Vagina (tissue), 2 donors: ENCODE measurements around the gene PPP1R3C. TPM values are rescaled to one million over a fixed set of nuclear protein-coding genes. Genes with fewer than 3 reads are reported as not detected.

ENCODE experiments used
- DNase-seq, 2 donors: peaks; one replicate each; pipeline ENCODE4 v3.0.0-alpha.2; 2017; ENCODE audit errors: extremely low spot score in 2 of 2
- H3K27ac ChIP-seq: fragments of 200-600 bp; sonication (generic); one replicate; pipeline ENCODE4 v1.5.1; 2019
- H3K27me3 ChIP-seq: fragments of 200-600 bp; sonication (generic); one replicate; pipeline ENCODE4 v1.5.1; 2019
- H3K36me3 ChIP-seq, 2 donors: fragments of 200-600 bp; sonication (generic); one replicate each; pipeline ENCODE4 v1.5.1; 2017 to 2019
- H3K4me1 ChIP-seq: fragments of 200-600 bp; sonication (generic); one replicate; pipeline ENCODE4 v1.5.1; 2019
- H3K4me3 ChIP-seq, 2 donors: fragments of 200-600 bp; sonication (generic); 1 replicate in 1 of 2; 2 replicates in 1 of 2; pipeline ENCODE4 v1.5.1; 2016 to 2019
- H3K9me3 ChIP-seq: fragments of 200-600 bp; sonication (generic); one replicate; pipeline ENCODE4 v1.5.1; 2019
- POLR2A ChIP-seq, 2 donors: fragments of 450-650 bp; IDR thresholded peaks; one replicate each; pipeline ENCODE4 v1.6.1; 2017; ENCODE audit warnings: antibody characterized with exemption in 2 of 2, mild to moderate bottlenecking in 2 of 2, moderate library complexity in 2 of 2
- POLR2AphosphoS5 ChIP-seq, 2 donors: sonication (generic); formaldehyde crosslinking; IDR thresholded peaks; one replicate each; pipeline ENCODE4 v1.9.0; 2017; ENCODE audit warnings: antibody characterized with exemption in 2 of 2, mild to moderate bottlenecking in 2 of 2, low read depth in 1 of 2; ENCODE audit not compliant: insufficient read depth in 1 of 2
- intact Hi-C: fragments of 100-400 bp; cut with DNase I; formaldehyde crosslinking; loops from one replicate; pipeline ENCODE4 v1.15.1; 2023
- total RNA-seq: library from RNA; depleted of rRNA; stranded (reverse); fragments of >200 nt; gene quantifications from one replicate; pipeline ENCODE4 v1.2.3, GENCODE V29; 2016
- TF ChIP-seq, protein P1 (sequence below), 3 experiments: fragments of 450-650 bp in 2 of 3; fragments of 200-600 bp in 1 of 3; sonication (generic) in 1 of 3; IDR thresholded peaks; one replicate each; pipeline ENCODE4 v1.5.1; 2017 to 2019; ENCODE audit warnings: antibody characterized with exemption in 3 of 3, mild to moderate bottlenecking in 2 of 3, moderate library complexity in 2 of 3

The PPP1R3C gene
- total RNA-seq, 1 donor from 2014 or later, result 26.3 TPM

DNA sequence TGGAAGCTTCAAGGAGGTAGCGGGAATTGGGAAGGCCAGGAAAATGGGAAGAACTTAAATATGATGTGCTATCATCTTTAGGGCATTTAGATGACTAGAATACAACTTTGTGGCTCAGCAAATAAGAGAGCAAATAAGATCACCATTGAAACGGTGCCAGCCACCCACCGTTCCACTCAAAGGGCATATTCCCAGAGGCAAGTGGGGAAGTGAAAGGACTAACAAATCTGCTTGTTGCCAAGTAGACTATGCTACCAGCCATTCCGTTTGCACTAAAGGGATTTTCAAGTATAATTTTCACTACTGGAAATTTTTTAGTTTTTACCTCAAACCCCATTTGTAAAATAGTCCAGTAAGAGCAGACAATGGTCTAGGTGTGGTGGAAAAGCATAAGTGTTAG lies 4.0 kb upstream of the PPP1R3C start:
- Histone ChIP-seq H3K4me1 (peaks cover 13% of the 10 kb centered on the region), H3K9me3 (no peaks in the 10 kb centered on the region), H3K36me3 (no peaks in the 10 kb centered on the region), H3K27ac (no peak overlapping the region), H3K27me3 (no peaks in the 10 kb centered on the region), H3K4me3 (no peak overlapping the region)
- intact Hi-C loops, result loop anchor here (10.0 kb wide), 1 partner anchor 142 kb away; no protein-coding TSS in a partner anchor
- no peak for DNase-seq
- TF ChIP-seq POLR2A (IDR thresholded peaks at IDR 0.05) (no peak), POLR2AphosphoS5 (IDR thresholded peaks at IDR 0.05; ENCODE audit: insufficient read depth in 1 of 2, low read depth in 1 of 2) (no peak)
- TF ChIP-seq, protein P1, sequence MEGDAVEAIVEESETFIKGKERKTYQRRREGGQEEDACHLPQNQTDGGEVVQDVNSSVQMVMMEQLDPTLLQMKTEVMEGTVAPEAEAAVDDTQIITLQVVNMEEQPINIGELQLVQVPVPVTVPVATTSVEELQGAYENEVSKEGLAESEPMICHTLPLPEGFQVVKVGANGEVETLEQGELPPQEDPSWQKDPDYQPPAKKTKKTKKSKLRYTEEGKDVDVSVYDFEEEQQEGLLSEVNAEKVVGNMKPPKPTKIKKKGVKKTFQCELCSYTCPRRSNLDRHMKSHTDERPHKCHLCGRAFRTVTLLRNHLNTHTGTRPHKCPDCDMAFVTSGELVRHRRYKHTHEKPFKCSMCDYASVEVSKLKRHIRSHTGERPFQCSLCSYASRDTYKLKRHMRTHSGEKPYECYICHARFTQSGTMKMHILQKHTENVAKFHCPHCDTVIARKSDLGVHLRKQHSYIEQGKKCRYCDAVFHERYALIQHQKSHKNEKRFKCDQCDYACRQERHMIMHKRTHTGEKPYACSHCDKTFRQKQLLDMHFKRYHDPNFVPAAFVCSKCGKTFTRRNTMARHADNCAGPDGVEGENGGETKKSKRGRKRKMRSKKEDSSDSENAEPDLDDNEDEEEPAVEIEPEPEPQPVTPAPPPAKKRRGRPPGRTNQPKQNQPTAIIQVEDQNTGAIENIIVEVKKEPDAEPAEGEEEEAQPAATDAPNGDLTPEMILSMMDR (IDR thresholded peaks at IDR 0.05), result no peak

- Histone ChIP-seq H3K9me3 (no peaks in the 10 kb centered on the region), H3K4me1 (peaks cover 19% of the 10 kb centered on the region), H3K27ac (no peak overlapping the region), H3K36me3 (peaks cover 0 to 2% of the 10 kb centered on the region in 2 donors), H3K27me3 (no peaks in the 10 kb centered on the region), H3K4me3 (no peak overlapping the region)
- no peak for DNase-seq
- intact Hi-C loops, result loop anchor here (10.0 kb wide), 1 partner anchor 141 kb away; no protein-coding TSS in a partner anchor
- TF ChIP-seq POLR2AphosphoS5 (IDR thresholded peaks at IDR 0.05; ENCODE audit: insufficient read depth in 1 of 2, low read depth in 1 of 2) (peak in 1 of 2 donors; percentile 45), POLR2A (IDR thresholded peaks at IDR 0.05) (no peak)
- TF ChIP-seq, protein P1 (IDR thresholded peaks at IDR 0.05), result peak; percentile 69 to 87 (median 75)
Observed at GRCh38 chr10:91635401-91636400, 2.8 kb upstream of the PPP1R3C start.

- DNase-seq, result no peak
- TF ChIP-seq, protein P1 (IDR thresholded peaks at IDR 0.05), result no peak
- TF ChIP-seq POLR2AphosphoS5 (IDR thresholded peaks at IDR 0.05; ENCODE audit: insufficient read depth in 1 of 2, low read depth in 1 of 2) (no peak), POLR2A (IDR thresholded peaks at IDR 0.05) (no peak)
- Histone ChIP-seq H3K4me3 (no peak overlapping the region), H3K27me3 (no peaks in the 10 kb centered on the region), H3K9me3 (no peaks in the 10 kb centered on the region), H3K36me3 (peaks cover 0 to 10% of the 10 kb centered on the region in 2 donors), H3K4me1 (peaks cover 21% of the 10 kb centered on the region), H3K27ac (no peak overlapping the region)
- intact Hi-C loops, result loop anchor here (10.0 kb wide), 1 partner anchor 140 kb away; no protein-coding TSS in a partner anchor
Observed at GRCh38 chr10:91634898-91635297, 2.0 kb upstream of the PPP1R3C start.

DNA sequence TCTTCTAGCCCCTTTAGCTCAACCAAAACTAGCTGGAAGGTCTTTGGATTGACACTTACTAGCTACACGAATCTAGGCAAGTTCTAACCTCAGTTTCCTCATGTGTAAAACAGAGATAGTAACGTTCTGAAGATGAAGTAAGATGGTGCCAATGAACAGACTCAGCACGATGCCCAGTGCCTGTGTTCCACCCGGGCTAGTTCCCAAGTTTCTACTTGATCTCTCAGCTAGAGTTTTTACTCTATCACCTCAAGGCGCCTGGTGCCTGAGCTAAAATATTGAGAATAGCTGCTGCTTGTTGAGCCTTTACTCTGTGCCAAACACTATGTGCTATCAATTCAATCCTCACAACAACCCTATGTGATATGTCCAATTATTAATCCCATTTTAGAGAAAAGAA lies 1.4 kb upstream of the PPP1R3C start:
- H3K4me3 ChIP-seq, result no peak overlapping the region
- no peaks in the 10 kb centered on the region for H3K27me3 ChIP-seq
- TF ChIP-seq POLR2A (IDR thresholded peaks at IDR 0.05), result no peak
- TF ChIP-seq, protein P1 (IDR thresholded peaks at IDR 0.05), result no peak
- no peak for TF ChIP-seq POLR2AphosphoS5 (IDR thresholded peaks at IDR 0.05; ENCODE audit: insufficient read depth in 1 of 2, low read depth in 1 of 2)
- peaks cover 0 to 13% of the 10 kb centered on the region in 2 donors for H3K36me3 ChIP-seq
- H3K27ac ChIP-seq, result peak overlapping the region; percentile 85
- intact Hi-C loops, result loop anchor here (10.0 kb wide), 1 partner anchor 139 kb away; no protein-coding TSS in a partner anchor
- DNase-seq, result no peak
- no peaks in the 10 kb centered on the region for H3K9me3 ChIP-seq
- H3K4me1 ChIP-seq, result peaks cover 28% of the 10 kb centered on the region
